Stimulated activated naive CD4-positive, alpha-beta T cell (primary cell): ENCODE data around the gene SLC66A3.

ENCODE experiments used
- DNase-seq, 6 experiments: peaks; one replicate each; lab custom pipeline; 2025; lab: John Stamatoyannopoulos, UW

SLC66A3 gene

DNA sequence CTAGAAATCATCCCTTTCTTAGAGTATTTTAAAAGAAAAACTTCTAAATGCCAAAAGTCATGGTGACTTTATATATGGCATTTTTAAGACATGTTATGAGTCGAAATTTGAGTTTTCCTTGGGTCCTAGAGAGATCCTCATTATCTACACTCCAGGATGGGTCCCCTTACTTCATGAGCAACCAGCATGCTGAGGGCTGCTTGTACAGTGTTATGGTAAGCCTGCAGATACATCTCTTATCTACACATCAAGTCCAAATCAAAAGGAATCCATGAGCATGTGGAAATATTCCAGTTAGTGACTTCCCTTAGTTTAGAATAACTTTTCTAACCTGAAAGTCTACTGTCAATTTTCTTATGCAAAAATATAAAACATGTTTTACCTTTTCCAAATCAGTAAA, 58.7 kb downstream of the SLC66A3 start:
- DNase-seq = no peak

DNA sequence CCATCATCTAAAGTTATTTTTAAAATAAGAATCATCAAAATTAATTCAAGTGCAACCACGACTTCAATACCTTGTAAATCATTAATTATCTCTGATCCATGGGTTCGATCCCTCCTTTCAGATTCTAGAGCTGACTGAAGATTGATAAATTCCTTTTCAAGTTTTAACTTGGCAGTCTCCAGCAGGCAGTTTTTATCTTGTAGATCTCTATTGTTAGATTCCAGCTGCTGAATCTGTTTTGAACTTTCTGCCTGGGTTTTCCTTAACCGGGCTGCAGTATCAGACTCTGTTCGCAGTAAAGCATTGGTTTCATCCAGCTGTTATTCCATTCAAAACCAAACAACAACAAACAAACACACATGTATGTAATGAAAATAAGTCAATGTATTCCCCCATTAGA, 59.5 kb downstream of the SLC66A3 start:
- no peak for DNase-seq

DNA sequence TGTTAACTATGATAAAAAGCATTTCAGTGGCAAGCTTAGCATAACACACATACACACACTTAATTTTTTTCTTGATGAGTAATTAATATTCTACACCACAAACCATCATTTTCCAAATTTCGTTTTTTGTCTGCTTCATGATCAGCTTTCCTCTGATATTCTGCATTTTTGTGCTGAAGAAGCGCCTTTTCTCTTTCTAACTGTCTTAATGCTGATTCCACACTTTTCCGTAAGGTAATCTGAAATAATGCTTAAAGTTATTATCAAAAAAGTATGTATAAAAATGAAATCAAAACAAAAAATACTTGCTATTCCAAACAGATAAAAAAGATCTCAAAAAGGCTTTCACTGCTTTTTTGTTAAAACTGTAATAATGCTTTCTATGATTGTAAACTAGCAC, 60.1 kb downstream of the SLC66A3 start:
- DNase-seq = no peak

DNA sequence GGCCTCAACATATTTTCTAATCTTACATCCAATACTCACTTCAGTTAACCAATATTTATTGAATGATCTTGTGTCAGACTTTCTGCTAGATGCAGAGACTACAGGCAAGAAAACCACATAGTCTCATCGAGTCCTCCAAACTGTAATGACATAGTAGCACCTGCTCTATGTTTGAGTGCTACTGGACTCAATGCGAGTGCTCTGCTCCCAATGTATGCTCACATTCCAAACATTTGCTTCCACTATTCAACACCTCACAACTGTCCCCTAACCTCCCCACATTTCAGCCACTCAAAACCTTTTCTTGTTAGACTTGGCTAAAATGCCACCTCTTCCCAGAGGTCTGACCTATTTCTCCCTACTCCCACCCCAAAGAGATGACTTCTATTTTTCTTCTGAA, 65.2 kb downstream of the SLC66A3 start:
- no peak for DNase-seq

DNA sequence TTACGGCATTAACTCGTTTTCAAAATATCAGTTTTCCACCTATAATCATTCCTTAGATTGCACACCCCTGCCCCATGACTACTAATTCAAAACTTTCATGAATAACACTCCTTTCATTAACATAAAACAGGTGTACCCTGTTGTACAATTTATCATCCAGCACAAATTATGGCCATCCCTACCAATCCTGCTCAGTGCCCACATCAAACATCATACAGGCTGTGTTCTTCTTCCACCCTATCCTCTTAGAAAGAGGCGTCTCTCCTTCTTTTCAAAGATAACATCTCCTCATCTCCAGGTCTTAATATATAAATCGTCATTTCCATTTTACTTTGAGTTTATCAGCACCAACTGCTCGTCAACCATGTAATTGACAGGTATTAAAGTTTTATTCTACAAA, 67.6 kb downstream of the SLC66A3 start:
- no peak for DNase-seq

DNA sequence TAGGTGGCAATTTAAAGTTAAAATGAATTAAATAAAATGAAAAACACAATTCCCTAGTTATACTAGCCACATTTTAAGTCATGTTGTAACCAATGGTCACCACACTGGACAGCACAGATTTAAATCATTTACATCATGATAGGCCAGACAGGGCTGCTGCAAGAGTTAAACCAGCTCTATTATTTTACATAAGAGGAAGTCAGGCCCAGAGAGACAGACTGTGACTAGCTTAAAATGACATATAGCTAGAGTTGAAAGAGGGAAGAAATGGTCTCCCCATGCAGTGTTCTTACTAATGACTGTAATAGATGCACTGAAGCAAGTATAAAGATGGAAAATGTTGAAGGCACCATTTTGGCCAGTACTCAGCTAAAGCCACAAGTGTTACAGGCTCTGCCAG, 69.6 kb downstream of the SLC66A3 start:
- no peak for DNase-seq

DNA sequence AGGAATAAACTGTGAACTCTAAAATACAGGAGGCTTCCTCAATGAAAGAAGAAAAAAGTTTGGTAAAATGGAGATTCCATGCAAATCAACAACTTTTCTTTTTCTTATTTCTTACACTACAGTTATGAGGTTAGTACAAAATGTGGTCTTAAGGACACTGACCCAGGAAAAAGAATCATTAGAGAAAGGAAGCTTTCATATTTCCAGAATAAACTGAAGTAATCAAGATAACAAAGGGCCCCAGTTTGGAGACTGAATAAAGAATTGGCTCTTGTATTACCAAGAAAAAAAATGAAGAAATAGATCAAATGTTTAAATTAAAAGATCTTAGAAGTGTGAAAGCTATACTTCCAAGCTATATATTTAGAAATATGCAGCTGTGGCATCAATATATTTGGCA, 72.3 kb downstream of the SLC66A3 start:
- no peak for DNase-seq
